Mucosa of rectum (tissue), 2 donors: ENCODE measurements around the gene PDGFRB.

Source experiments
- H3K27ac ChIP-seq, 2 donors: one replicate each; pipeline ENCODE4 v1.7.0; 2013; ENCODE audit warnings: inconsistent platforms in 2 of 2, low read depth in 2 of 2, low read length in 2 of 2
- H3K27me3 ChIP-seq, 2 donors: one replicate each; pipeline ENCODE4 v1.7.0; 2013; ENCODE audit warnings: low read length in 2 of 2; ENCODE audit not compliant: control insufficient read depth in 2 of 2, insufficient read depth in 2 of 2
- H3K36me3 ChIP-seq, 2 donors: one replicate each; pipeline ENCODE4 v1.7.0; 2013; ENCODE audit warnings: low read length in 2 of 2; ENCODE audit not compliant: control insufficient read depth in 2 of 2, insufficient read depth in 2 of 2
- H3K4me1 ChIP-seq, 2 donors: one replicate each; pipeline ENCODE4 v1.7.0; 2013; ENCODE audit warnings: low read length in 2 of 2, mild to moderate bottlenecking in 1 of 2; ENCODE audit not compliant: control insufficient read depth in 2 of 2, insufficient read depth in 2 of 2
- H3K4me3 ChIP-seq, 2 donors: one replicate each; pipeline ENCODE4 v1.7.0; 2013; ENCODE audit warnings: low read length in 2 of 2
- H3K9ac ChIP-seq, 2 donors: one replicate each; pipeline ENCODE4 v1.7.0; 2013; ENCODE audit warnings: low read length in 2 of 2, low read depth in 1 of 2, mild to moderate bottlenecking in 1 of 2
- H3K9me3 ChIP-seq, 2 donors: one replicate each; pipeline ENCODE4 v1.7.0; 2013; ENCODE audit warnings: low read length in 2 of 2; ENCODE audit not compliant: control insufficient read depth in 2 of 2
- donor health status: healthy.
- donor health status: Normal muscosa, but diverticular disease.

The PDGFRB gene

DNA sequence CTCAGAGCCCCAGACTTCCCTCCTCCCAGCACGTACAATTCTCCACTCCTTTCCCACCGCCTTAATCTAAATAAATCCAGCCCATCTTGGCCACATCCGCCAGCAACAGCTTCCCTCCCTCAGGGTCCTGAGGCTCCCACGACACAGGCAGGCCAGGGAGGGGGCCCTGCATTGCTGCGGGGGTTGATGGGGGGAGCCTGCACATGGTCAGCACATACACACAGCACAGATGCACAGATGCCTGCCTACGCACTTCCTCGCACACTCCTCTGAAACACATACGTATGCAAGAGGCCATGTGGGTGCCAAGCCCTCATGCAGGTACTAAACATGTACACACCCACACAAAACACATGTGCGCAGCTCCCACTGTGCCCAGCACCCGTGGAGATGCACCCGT, 14.8 kb downstream of the PDGFRB start:
- H3K4me3 ChIP-seq, result no peak overlapping the region
- peak overlapping the region; percentile 77 to 82 for H3K27ac ChIP-seq
- peaks cover 25 to 28% of the 10 kb centered on the region in 2 donors for H3K4me1 ChIP-seq
- no peaks in the 10 kb centered on the region for H3K9me3 ChIP-seq
- H3K27me3 ChIP-seq, result no peaks in the 10 kb centered on the region
- no peaks in the 10 kb centered on the region for H3K36me3 ChIP-seq
- peak overlapping the region in 1 of 2 donors; percentile 23 for H3K9ac ChIP-seq

DNA sequence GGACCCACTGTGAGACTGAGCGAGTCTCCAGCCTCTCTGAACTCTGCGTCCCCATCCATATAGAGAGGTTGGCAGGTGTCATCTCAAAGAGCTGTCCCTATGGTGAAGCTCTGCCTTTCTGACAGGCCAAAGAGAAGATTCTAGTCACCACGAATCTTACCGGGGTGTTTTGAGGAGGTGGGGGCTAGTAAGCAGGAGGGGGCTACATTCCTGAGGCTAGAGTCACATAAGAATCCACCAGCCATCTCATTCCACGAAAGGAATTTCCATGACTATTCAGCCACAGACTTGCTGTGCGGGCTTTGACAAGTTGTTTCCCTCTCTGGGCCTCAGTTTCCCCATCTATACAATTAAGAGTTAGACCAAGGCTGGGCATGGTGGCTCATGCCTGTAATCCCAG, 16.3 kb downstream of the PDGFRB start:
- Histone ChIP-seq H3K4me3 (no peak overlapping the region), H3K27ac (peak overlapping the region; percentile 27 to 72), H3K27me3 (no peaks in the 10 kb centered on the region), H3K36me3 (no peaks in the 10 kb centered on the region), H3K9me3 (no peaks in the 10 kb centered on the region), H3K4me1 (peaks cover 25 to 26% of the 10 kb centered on the region in 2 donors), H3K9ac (no peak overlapping the region)

DNA sequence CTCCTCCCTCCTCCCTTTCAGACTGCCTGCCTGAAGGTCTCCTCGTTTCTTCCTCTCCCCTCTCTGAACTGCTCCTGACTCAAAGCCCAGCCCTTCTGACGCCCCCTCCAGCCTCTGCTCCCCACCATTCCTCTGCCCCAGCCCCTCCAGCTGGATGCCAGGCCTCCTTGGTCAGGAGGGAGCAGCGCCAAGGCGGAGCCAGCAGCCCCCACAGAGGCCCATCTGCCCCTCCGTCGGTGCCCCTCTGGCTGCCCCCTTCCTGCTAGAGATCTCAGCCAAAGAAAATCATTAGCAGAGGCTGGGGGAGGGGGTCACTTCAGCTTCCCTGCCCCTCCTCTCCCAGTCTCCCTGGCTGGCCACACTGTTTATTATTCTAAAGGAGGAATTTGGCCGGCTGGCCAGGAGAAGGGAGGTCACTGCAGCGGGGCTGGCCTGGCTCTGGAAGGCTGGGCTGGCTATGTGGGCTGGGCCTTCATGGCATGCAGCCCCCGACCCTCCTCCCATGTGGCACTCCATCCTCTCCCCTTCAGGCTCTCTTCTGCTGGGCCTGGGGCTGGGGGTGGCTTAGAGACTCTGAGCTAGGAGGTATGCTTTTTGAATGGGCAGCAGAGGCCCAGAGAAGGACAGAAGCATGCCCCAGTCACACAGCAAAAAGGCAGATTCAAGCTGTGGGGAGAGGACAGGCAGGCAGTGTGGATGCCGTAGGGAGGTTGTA, 16.9 kb downstream of the PDGFRB start:
- Histone ChIP-seq H3K4me3 (peak overlapping the region in 1 of 2 donors; percentile 22), H3K27ac (peak overlapping the region; percentile 30 to 72), H3K9me3 (no peaks in the 10 kb centered on the region), H3K36me3 (no peaks in the 10 kb centered on the region), H3K4me1 (peaks cover 22 to 25% of the 10 kb centered on the region in 2 donors), H3K27me3 (no peaks in the 10 kb centered on the region), H3K9ac (no peak overlapping the region)

DNA sequence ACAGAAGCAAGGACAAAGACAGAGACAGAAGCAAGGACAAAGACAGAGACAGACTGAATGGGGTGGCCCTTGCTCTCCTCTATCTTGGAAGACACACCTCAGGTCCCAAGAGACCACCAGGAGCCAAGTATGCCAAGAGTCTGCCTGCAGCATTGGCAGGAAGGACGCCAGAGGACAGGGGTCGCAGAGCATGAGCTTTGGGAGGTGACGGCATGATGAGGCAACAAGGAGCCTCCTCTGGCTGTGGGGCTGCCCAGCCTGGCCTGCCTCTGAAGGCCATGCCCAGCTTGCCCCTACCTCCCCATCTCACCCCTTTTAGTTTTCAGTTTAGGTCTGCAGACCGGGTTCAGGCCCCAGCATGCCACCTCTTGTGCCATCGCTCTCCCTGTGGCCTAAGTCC, 17.6 kb downstream of the PDGFRB start:
- H3K27ac ChIP-seq, result peak overlapping the region; percentile 30 to 72
- peak overlapping the region in 1 of 2 donors; percentile 2 for H3K9ac ChIP-seq
- no peaks in the 10 kb centered on the region for H3K9me3 ChIP-seq
- no peaks in the 10 kb centered on the region for H3K27me3 ChIP-seq
- no peaks in the 10 kb centered on the region for H3K36me3 ChIP-seq
- H3K4me1 ChIP-seq, result peaks cover 19 to 25% of the 10 kb centered on the region in 2 donors
- H3K4me3 ChIP-seq, result no peak overlapping the region

DNA sequence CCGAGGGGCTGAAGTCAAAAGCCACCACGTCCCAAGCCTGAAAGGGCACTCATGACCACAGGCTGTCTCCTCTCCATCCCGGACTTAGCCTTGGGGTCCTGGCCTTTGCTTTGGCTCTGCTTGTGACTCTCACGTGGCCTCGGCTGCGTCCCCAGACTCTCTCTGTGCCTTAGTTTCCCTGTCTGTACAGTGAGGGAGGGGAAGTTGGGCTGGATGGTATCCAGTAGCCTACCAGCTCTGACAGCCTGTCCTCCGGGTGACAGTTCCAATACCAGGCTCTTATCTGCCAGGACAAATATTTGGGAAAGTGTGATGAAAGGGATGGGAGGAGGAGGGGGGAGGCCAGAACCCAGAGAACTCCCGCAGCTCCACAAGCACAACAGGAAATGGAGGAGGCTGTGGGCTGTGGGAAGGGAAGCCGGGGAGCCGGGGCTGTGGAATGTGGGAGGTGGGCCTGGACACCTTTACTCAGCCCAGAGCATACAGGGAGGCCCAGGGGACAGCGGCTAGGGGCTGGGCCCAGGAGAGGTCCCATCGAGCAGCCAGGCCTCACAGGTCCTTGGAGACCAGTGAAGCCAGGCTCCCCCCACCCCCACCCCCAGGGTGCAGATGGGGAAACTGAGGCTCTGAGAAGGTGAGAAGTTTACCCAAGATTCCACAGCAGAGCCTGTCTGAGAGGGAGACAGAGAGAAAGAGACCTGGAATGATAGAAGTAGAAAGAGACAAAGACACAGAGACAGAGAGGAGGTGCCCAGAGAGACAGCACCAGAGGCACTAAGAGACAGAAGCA, 18.3 kb downstream of the PDGFRB start:
- peak overlapping the region in 1 of 2 donors; percentile 72 for H3K27ac ChIP-seq
- H3K4me3 ChIP-seq, result no peak overlapping the region
- H3K9ac ChIP-seq, result peak overlapping the region in 1 of 2 donors; percentile 2
- H3K36me3 ChIP-seq, result no peaks in the 10 kb centered on the region
- peaks cover 22 to 24% of the 10 kb centered on the region in 2 donors for H3K4me1 ChIP-seq
- no peaks in the 10 kb centered on the region for H3K9me3 ChIP-seq
- H3K27me3 ChIP-seq, result no peaks in the 10 kb centered on the region

DNA sequence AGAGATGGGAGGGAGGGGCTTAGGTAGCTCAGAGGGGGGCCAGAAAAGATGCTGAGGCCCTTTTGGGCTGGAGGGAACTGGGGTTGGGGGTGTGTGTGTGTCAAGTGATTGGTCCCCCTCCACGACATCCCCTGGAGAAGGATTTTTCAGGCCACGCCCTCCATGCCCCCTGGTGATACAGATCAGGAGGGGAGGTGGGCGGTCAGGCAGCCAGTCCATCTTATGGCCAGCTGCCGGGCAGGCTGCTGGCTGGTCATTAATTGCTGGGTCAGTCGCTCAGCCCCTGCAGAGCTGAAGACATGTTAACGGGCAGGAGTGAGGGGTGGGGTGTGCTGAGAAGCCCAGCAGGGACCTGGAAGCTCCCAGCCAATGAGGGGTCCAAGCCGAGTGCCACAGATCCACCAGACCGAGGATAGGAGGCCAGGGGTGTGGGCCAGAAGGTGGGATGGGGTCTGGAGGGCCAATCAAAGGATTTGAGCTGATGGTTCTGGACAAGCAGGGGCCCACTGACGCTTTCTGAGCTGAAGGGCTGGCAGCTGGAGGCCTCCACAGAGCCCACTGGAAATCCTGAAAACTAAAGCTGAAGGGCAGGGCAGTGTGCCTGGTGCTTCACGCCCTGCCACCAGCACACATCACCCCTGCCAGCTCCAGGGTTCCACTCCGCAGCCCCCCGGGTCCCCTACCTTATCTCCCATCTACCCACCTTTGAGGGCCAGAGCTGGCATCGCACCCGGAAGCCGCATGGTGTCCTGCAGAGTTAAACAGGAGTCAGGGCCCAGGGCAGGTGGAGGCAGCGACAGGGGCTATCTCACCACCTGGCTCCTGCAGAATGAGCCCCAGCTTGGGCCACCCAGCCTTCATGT, 19.1 kb downstream of the PDGFRB start:
- no peaks in the 10 kb centered on the region for H3K9me3 ChIP-seq
- peak overlapping the region in 1 of 2 donors; percentile 38 for H3K27ac ChIP-seq
- no peaks in the 10 kb centered on the region for H3K27me3 ChIP-seq
- H3K4me3 ChIP-seq, result no peak overlapping the region
- no peaks in the 10 kb centered on the region for H3K36me3 ChIP-seq
- H3K4me1 ChIP-seq, result peaks cover 27 to 30% of the 10 kb centered on the region in 2 donors
- no peak overlapping the region for H3K9ac ChIP-seq

DNA sequence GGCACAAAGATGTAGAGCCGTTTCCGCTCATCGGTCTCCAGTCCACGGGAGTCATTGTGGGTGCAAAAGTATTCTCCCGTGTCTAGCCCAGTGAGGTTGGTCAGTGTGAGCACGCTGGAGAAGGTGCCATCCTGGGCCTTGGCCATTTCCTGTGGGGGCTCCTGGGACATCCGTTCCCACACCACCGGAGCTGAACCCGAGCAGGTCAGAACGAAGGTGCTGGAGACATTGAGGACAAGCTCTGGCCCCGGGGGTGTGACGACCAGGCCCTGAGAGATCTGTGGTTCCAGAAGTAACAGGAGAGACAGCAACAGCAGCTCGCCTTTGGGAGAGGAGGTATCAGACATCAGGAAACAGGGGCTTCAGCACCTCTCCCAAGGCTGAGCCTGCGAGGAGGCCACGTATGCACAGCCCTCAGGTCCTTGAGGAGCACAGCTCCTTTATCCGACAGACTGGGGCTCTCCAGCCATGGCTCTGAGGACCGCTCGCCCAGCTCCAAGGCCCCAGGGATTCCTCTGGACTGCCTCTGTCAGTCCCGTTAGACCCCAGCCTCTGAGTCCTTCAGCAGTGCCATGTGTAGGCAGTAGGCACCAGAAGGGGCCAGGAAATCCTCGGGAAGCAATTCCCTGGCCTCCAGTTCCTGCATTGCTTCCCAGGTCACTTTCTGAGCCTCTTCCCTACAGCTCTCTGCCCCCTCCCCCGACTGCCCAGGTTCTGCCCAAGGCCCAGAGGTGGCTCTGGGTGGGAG, 19.9 kb downstream of the PDGFRB start:
- peak overlapping the region in 1 of 2 donors; percentile 4 for H3K27ac ChIP-seq
- H3K4me3 ChIP-seq, result no peak overlapping the region
- no peak overlapping the region for H3K9ac ChIP-seq
- H3K9me3 ChIP-seq, result no peaks in the 10 kb centered on the region
- H3K4me1 ChIP-seq, result peaks cover 22 to 24% of the 10 kb centered on the region in 2 donors
- no peaks in the 10 kb centered on the region for H3K36me3 ChIP-seq
- no peaks in the 10 kb centered on the region for H3K27me3 ChIP-seq

DNA sequence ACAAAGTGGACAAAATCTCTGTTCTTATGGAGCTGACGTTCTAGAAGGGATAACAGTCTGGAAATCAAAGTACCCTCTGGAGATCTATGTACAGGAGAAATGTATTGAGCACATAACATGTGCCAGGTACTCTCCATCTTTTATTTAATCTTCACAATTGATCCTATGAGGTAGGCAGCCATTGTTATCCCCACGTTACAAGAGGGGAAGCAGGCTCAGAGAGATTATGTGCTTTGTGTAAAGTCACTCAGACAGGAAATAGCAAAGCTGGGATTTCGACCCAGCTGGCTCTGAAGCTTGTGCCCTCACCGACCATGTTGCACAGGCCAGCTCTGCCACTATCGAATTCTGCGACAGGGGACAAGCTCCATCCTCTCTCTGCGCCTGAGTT, 21.5 kb downstream of the PDGFRB start:
- H3K4me1 ChIP-seq, result peaks cover 23 to 28% of the 10 kb centered on the region in 2 donors
- no peaks in the 10 kb centered on the region for H3K27me3 ChIP-seq
- H3K9ac ChIP-seq, result no peak overlapping the region
- no peaks in the 10 kb centered on the region for H3K9me3 ChIP-seq
- peaks cover 0 to 3% of the 10 kb centered on the region in 2 donors for H3K36me3 ChIP-seq
- no peak overlapping the region for H3K27ac ChIP-seq
- H3K4me3 ChIP-seq, result no peak overlapping the region

DNA sequence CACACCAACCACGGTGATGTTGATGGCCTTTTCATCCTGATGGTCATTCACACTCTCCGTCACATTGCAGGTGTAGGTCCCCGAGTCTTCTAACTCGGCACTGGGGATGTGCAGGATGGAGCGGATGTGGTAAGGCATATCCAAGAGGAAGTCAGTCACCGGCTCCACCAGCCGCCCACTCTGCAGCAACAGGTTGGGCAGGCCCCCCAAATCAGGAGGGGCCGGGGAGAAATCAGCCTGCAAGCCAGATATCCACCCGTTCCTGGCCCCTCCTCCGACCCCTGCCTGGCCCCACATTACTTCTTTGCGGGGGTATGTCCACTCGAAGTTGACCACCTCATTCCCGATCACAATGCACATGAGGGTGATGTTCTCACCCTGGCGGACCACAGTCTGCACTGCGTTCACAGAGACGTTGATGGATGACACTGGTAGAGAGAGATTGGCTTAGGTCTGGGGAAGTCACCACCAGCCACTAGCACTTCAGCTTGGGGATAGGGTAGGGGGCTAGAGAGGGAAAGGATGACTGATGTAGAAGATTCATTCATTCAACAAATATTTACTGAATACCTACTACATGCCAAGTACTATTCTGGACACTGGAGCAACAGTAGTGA, 22.0 kb downstream of the PDGFRB start:
- Histone ChIP-seq H3K9ac (no peak overlapping the region), H3K27ac (no peak overlapping the region), H3K4me3 (no peak overlapping the region), H3K36me3 (peaks cover 0 to 3% of the 10 kb centered on the region in 2 donors), H3K9me3 (no peaks in the 10 kb centered on the region), H3K27me3 (no peaks in the 10 kb centered on the region), H3K4me1 (peaks cover 19 to 27% of the 10 kb centered on the region in 2 donors)
